Transverse colon (tissue), 4 donors: Measurements from ENCODE around the gene PLPP3.

Experiments
- CTCF ChIP-seq, 5 experiments: fragments of 200-600 bp in 3 of 5; fragments of 450-650 bp in 2 of 5; sonication (generic) in 3 of 5; IDR thresholded peaks; 1 replicate in 2 of 5; 2 replicates in 3 of 5; pipeline ENCODE4 v1.5.1; 2016 to 2017; ENCODE audit warnings: antibody characterized with exemption in 5 of 5, inconsistent platforms in 3 of 5, mild to moderate bottlenecking in 2 of 5, moderate library complexity in 1 of 5
- EP300 ChIP-seq: sonication (generic); formaldehyde crosslinking; IDR thresholded peaks from one replicate; pipeline ENCODE4 v1.6.1; 2017; ENCODE audit warnings: antibody characterized with exemption, low read depth
- POLR2A ChIP-seq: fragments of 450-650 bp; IDR thresholded peaks from one replicate; pipeline ENCODE4 v1.6.1; 2016; ENCODE audit warnings: antibody characterized with exemption, mild to moderate bottlenecking, moderate library complexity
- POLR2AphosphoS5 ChIP-seq, 3 donors: sonication (generic); formaldehyde crosslinking; IDR thresholded peaks; one replicate each; pipeline ENCODE4 v1.6.1; 2016; ENCODE audit warnings: antibody characterized with exemption in 3 of 3

GRCh38 chr1:56578138-56578962 lies 1.0 kb downstream of the PLPP3 start:
- TF ChIP-seq CTCF (IDR thresholded peaks at IDR 0.05) (peak in 1 of 5 experiments; percentile 5), POLR2A (peak; percentile 69), EP300 (no peak), POLR2AphosphoS5 (IDR thresholded peaks at IDR 0.05) (peak in 2 of 3 donors; percentile 51)
